ENCODE measurements around the gene ARMC6.

- TF ChIP-seq, protein P1, sequence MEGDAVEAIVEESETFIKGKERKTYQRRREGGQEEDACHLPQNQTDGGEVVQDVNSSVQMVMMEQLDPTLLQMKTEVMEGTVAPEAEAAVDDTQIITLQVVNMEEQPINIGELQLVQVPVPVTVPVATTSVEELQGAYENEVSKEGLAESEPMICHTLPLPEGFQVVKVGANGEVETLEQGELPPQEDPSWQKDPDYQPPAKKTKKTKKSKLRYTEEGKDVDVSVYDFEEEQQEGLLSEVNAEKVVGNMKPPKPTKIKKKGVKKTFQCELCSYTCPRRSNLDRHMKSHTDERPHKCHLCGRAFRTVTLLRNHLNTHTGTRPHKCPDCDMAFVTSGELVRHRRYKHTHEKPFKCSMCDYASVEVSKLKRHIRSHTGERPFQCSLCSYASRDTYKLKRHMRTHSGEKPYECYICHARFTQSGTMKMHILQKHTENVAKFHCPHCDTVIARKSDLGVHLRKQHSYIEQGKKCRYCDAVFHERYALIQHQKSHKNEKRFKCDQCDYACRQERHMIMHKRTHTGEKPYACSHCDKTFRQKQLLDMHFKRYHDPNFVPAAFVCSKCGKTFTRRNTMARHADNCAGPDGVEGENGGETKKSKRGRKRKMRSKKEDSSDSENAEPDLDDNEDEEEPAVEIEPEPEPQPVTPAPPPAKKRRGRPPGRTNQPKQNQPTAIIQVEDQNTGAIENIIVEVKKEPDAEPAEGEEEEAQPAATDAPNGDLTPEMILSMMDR (IDR thresholded peaks at IDR 0.05), result no peak
- no peak for TF ChIP-seq POLR2A (IDR thresholded peaks at IDR 0.05)
Measured at GRCh38 chr19:19074196-19074882, 40.9 kb downstream of the ARMC6 start.
